ENCODE measurements around the gene BEND6. TPM values are rescaled to one million over a fixed set of nuclear protein-coding genes. Genes with fewer than 3 reads are reported as not detected.
A peak's percentile ranks its signal among the peaks of the same experiment; 100 is the strongest.

The BEND6 gene
- total and polyA plus RNA-seq, 8 donors: 0.33 to 3.4 (median 1.2) TPM; not detected in 1

GRCh38 chr6:57075092-57075491, 120.2 kb downstream of the BEND6 start:
- Histone ChIP-seq H3K4me1 (no peaks in the 10 kb centered on the region), H3K9me3 (peaks cover 0 to 4% (median 0%) of the 10 kb centered on the region in 4 donors), H3K27me3 (no peaks in the 10 kb centered on the region), H3K27ac (no peak overlapping the region), H3K36me3 (peaks cover 0 to 12% (median 0%) of the 10 kb centered on the region in 4 donors), H3K4me3 (no peak overlapping the region)
- intact Hi-C loops (cut with DNase I; ENCODE audit: low total_unique reads): no loop called here
- no peak for TF ChIP-seq POLR2AphosphoS5 (IDR thresholded peaks at IDR 0.05)
- TF ChIP-seq CTCF (IDR thresholded peaks at IDR 0.05): peak in 1 of 7 experiments; percentile 9
- no peak for DNase-seq

Small RNA genes within 50 kb of the gene (small RNA-seq; reads per million reads assigned to genes)
- gene FTH1P15: 0 reads per million in 4 donors
- 0 reads per million in 4 donors for gene RNU6-626P

Other genes with a start within 250 kb of the BEND6 start
- gene KIAA1586, start 91.6 kb downstream of the BEND6 start, total RNA-seq: 10 to 100 TPM in 2 of 5 donors, 1 to 10 TPM in 2, under 1 TPM in 1; 0.29 to 27.7 (median 6.2) TPM
- 1 to 10 TPM; 2.0 to 5.2 (median 2.1) TPM for gene KIAA1586, start 91.6 kb downstream of the BEND6 start, polyA plus RNA-seq
- gene ZNF451, start 135.1 kb downstream of the BEND6 start, total RNA-seq: 100 to 1,000 TPM in 2 of 5 donors, 10 to 100 TPM in 3; 20.3 to 402 (median 84.5) TPM
- gene ZNF451, start 135.1 kb downstream of the BEND6 start, polyA plus RNA-seq: 10 to 100 TPM in 2 of 3 donors, 1 to 10 TPM in 1; 6.0 to 13.7 (median 10.0) TPM
- gene BAG2, start 217.2 kb downstream of the BEND6 start, total RNA-seq: 10 to 100 TPM in 3 of 5 donors, 1 to 10 TPM in 2; 2.0 to 48.7 (median 19.8) TPM
- 1 to 10 TPM; 3.4 to 5.1 (median 3.8) TPM for gene BAG2, start 217.2 kb downstream of the BEND6 start, polyA plus RNA-seq

All from stomach (tissue), 9 donors.